ENCODE results near the gene SMIM29. TPM values are rescaled to one million over a fixed set of nuclear protein-coding genes. Genes with fewer than 3 reads are reported as not detected.

Gene SMIM29
- total RNA-seq, 1 experiment from 2014 or later = 25.1 TPM

DNA sequence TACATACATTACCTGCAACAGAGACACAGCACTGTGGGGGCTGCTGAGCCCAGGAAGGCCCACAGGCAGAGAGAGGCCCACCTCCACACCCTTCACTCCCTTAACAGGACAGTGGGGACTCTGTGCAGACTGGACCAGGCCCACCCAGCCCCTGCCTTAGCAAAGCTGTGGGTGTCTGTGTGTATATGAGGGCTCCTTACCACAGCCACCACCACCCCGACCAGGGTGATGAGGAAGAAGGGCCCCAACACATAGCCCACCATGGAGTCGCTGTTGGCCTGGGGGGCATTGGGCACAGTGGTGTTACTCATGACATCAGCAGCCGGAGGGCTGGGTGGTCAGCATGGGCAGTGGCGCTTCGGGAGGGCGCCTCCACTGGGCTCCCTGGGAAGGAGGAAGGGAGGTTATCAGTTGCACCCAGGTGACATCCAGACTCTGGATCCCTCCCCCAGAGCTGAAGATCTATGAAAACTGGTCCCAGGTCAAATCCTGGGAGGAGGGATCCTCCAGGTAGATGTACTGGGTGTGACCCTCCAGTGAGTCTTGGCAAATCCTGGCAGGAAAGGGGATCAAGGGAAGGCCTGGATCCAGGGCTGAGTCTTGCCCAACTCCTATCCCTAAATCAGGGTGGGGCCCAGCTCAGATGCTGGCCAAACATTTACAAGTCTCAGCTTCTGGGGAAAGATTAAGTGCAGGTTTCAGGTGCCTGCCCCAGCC, 1.2 kb downstream of the SMIM29 start:
- H3K36me3 ChIP-seq (ENCODE audit: control insufficient read depth in 1 of 2, insufficient read depth in 2 of 2, low read length in 2 of 2) = peaks cover 0 to 9% of the 10 kb centered on the region in 2 experiments; a peak in 1 of 4 replicates
- ATAC-seq = no peak
- H3K27me3 ChIP-seq (ENCODE audit: insufficient read depth, low read length) = no peaks in the 10 kb centered on the region
- ChIA-PET POLR2A (interaction anchor here (1.0 to 4.9 kb wide), 10 partner anchors 8 to 213 kb away, joined by 3 to 38 read pairs (median 6); partner anchors contain the start of gene HMGA1), RAD21 (ENCODE audit: low non-redundant PET in 1 of 2, low total read pairs in 2 of 2, uncharacterized antibody in 2 of 2, unreplicated experiment in 2 of 2) (interaction anchor here (1.1 to 1.9 kb wide), 3 partner anchors 52 kb away, joined by 3 to 7 read pairs (median 5); no protein-coding TSS in a partner anchor), CTCF (interaction anchor here (0.7 to 4.9 kb wide), 5 partner anchors 52 to 362 kb away, joined by 3 to 69 read pairs (median 9); no protein-coding TSS in a partner anchor)
- 0 out of 2 replicates have a peak, but pooled peaks cover 6% of the 10 kb centered on the region for H4K20me1 ChIP-seq (ENCODE audit: insufficient read depth)
- DNase-seq (ENCODE audit: low read depth, low spot score) = no peak
- peak overlapping the region; percentile 81 for H3K9ac ChIP-seq (ENCODE audit: low read length)
- H2AFZ ChIP-seq (ENCODE audit: low read depth, low read length, poor library complexity, severe bottlenecking) = no peak overlapping the region
- no TSS peak for BruUV-seq (replicated peaks)
- peak overlapping the region; percentile 95 for H3K27ac ChIP-seq (ENCODE audit: low read depth, low read length)
- peaks cover 18% of the 10 kb centered on the region for H3K79me2 ChIP-seq (ENCODE audit: insufficient read depth, low read length)
- H3K9me2 ChIP-seq (ENCODE audit: insufficient read depth) = no peaks in the 10 kb centered on the region
- H3K4me3 ChIP-seq (replicated peaks in 1 of 2; ENCODE audit: low read depth in 1 of 2, low read length in 2 of 2) = peak overlapping the region; percentile 80 to 87
- H3K9me3 ChIP-seq (ENCODE audit: control insufficient read depth in 1 of 2, insufficient read depth in 1 of 2, low read depth in 1 of 2, low read length in 2 of 2) = no peaks in the 10 kb centered on the region
- peak overlapping the region; percentile 100 for H3K4me2 ChIP-seq (ENCODE audit: low read length)
- peaks cover 39 to 72% of the 10 kb centered on the region in 2 experiments for H3K4me1 ChIP-seq (ENCODE audit: control insufficient read depth in 1 of 2, insufficient read depth in 2 of 2, low read length in 2 of 2)
- intact Hi-C loops (cut with micrococcal nuclease) = loop anchor here (2.0 kb wide), 2 partner anchors 51 to 145 kb away; partner anchors contain the start of gene NUDT3
- no peak for TF ChIP-seq ZNF274 (IDR thresholded peaks at IDR 0.05; ENCODE audit: low read depth, low read length)
- TF ChIP-seq POLR2AphosphoS5 (IDR thresholded peaks at IDR 0.05; ENCODE audit: low read depth, low read length) = no peak; the same call in 1 of the 2 replicates
- TF ChIP-seq SIN3A (IDR thresholded peaks at IDR 0.05; ENCODE audit: low read depth) = no peak
- TF ChIP-seq, protein P1, sequence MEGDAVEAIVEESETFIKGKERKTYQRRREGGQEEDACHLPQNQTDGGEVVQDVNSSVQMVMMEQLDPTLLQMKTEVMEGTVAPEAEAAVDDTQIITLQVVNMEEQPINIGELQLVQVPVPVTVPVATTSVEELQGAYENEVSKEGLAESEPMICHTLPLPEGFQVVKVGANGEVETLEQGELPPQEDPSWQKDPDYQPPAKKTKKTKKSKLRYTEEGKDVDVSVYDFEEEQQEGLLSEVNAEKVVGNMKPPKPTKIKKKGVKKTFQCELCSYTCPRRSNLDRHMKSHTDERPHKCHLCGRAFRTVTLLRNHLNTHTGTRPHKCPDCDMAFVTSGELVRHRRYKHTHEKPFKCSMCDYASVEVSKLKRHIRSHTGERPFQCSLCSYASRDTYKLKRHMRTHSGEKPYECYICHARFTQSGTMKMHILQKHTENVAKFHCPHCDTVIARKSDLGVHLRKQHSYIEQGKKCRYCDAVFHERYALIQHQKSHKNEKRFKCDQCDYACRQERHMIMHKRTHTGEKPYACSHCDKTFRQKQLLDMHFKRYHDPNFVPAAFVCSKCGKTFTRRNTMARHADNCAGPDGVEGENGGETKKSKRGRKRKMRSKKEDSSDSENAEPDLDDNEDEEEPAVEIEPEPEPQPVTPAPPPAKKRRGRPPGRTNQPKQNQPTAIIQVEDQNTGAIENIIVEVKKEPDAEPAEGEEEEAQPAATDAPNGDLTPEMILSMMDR (IDR thresholded peaks at IDR 0.05 in 2 of 3, conservative IDR thresholded peaks at IDR 0.05 in 1 of 3; ENCODE audit: borderline replicate concordance in 1 of 3, insufficient read depth in 1 of 3, low read depth in 2 of 3, low read length in 2 of 3) = no peak
- TF ChIP-seq EZH2 (IDR thresholded peaks at IDR 0.05) = no peak
- TF ChIP-seq EZH2phosphoT487 (IDR thresholded peaks at IDR 0.05; ENCODE audit: borderline replicate concordance) = no peak
- no peak for TF ChIP-seq ELF1 (IDR thresholded peaks at IDR 0.05; ENCODE audit: borderline replicate concordance, low read depth)
- no peak for TF ChIP-seq CEBPB (IDR thresholded peaks at IDR 0.05; ENCODE audit: low read depth)
- TF ChIP-seq, protein P2, sequence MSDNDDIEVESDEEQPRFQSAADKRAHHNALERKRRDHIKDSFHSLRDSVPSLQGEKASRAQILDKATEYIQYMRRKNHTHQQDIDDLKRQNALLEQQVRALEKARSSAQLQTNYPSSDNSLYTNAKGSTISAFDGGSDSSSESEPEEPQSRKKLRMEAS (IDR thresholded peaks at IDR 0.05) = no peak
- TF ChIP-seq SP1 (IDR thresholded peaks at IDR 0.05; ENCODE audit: low read depth) = no peak
- TF ChIP-seq YY1 (IDR thresholded peaks at IDR 0.05; ENCODE audit: extremely low read depth, insufficient replicate concordance, low read depth, low read length) = no peak
- TF ChIP-seq, protein P3, sequence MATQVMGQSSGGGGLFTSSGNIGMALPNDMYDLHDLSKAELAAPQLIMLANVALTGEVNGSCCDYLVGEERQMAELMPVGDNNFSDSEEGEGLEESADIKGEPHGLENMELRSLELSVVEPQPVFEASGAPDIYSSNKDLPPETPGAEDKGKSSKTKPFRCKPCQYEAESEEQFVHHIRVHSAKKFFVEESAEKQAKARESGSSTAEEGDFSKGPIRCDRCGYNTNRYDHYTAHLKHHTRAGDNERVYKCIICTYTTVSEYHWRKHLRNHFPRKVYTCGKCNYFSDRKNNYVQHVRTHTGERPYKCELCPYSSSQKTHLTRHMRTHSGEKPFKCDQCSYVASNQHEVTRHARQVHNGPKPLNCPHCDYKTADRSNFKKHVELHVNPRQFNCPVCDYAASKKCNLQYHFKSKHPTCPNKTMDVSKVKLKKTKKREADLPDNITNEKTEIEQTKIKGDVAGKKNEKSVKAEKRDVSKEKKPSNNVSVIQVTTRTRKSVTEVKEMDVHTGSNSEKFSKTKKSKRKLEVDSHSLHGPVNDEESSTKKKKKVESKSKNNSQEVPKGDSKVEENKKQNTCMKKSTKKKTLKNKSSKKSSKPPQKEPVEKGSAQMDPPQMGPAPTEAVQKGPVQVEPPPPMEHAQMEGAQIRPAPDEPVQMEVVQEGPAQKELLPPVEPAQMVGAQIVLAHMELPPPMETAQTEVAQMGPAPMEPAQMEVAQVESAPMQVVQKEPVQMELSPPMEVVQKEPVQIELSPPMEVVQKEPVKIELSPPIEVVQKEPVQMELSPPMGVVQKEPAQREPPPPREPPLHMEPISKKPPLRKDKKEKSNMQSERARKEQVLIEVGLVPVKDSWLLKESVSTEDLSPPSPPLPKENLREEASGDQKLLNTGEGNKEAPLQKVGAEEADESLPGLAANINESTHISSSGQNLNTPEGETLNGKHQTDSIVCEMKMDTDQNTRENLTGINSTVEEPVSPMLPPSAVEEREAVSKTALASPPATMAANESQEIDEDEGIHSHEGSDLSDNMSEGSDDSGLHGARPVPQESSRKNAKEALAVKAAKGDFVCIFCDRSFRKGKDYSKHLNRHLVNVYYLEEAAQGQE (IDR thresholded peaks at IDR 0.05; ENCODE audit: low read depth) = no peak
- no peak for TF ChIP-seq FOSL1 (IDR thresholded peaks at IDR 0.05; ENCODE audit: low read depth)
- TF ChIP-seq JUND (IDR thresholded peaks at IDR 0.05) = no peak
- TF ChIP-seq ZFX (IDR thresholded peaks at IDR 0.05) = no peak
- TF ChIP-seq RAD21 (IDR thresholded peaks at IDR 0.05; ENCODE audit: low read depth) = no peak
- TF ChIP-seq EGR1 (IDR thresholded peaks at IDR 0.05; ENCODE audit: low read depth) = no peak
- TF ChIP-seq CBX3 (IDR thresholded peaks at IDR 0.05; ENCODE audit: low read depth) = no peak
- no peak for TF ChIP-seq POLR2A (IDR thresholded peaks at IDR 0.05; ENCODE audit: borderline replicate concordance, extremely low read depth, insufficient read depth, insufficient read length)
- TF ChIP-seq, protein P4, sequence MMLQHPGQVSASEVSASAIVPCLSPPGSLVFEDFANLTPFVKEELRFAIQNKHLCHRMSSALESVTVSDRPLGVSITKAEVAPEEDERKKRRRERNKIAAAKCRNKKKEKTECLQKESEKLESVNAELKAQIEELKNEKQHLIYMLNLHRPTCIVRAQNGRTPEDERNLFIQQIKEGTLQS (IDR thresholded peaks at IDR 0.05) = no peak
